Measurements from ENCODE around the gene SKI.
"Not testable (repeated sequence)": the region's sequence is repeated elsewhere in the genome, so short reads cannot be mapped to it uniquely, and the experiment has no call there.

Gene SKI

DNA sequence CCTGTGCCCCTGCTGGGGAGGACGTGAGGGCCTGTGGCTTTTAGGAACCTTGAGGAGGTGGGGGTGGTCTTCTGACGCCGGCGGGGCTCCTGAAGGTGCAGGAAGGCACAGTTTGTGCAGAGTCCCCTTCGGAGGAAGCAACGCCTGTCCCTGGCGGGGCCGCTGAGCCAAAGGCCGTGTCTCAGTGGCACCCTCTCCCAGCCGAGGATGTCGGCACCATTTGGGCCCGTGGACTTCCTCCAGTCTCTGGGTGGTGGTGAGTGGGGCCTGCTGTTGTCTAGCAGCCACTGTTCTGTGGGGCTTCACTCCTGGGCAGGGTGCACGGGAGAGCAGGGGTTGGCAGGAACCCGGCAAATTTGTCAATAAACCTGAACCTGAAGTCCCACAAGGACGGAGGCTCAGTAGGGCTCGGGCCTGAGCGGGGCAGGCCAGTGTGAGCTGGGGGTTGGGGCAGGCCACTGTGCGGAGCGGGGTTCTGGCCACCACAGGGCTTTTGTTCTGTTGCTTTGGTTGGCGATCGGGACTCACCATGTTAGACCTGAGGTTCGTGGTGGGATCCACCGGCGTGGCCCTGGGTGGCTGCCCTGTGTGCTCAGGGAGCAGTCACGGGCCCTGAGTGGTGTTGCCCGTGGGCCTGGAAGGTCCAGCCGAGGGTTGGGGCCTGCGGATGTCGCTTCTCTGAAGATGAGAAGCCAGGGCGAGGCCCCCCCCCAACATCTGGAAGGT lies 64.8 kb downstream of the SKI start:
- no peak for TF ChIP-seq ZNF274 (IDR thresholded peaks at IDR 0.05; ENCODE audit: low read depth, low read length)
- no peak overlapping the region for H3K4me3 ChIP-seq (ENCODE audit: low read length)

DNA sequence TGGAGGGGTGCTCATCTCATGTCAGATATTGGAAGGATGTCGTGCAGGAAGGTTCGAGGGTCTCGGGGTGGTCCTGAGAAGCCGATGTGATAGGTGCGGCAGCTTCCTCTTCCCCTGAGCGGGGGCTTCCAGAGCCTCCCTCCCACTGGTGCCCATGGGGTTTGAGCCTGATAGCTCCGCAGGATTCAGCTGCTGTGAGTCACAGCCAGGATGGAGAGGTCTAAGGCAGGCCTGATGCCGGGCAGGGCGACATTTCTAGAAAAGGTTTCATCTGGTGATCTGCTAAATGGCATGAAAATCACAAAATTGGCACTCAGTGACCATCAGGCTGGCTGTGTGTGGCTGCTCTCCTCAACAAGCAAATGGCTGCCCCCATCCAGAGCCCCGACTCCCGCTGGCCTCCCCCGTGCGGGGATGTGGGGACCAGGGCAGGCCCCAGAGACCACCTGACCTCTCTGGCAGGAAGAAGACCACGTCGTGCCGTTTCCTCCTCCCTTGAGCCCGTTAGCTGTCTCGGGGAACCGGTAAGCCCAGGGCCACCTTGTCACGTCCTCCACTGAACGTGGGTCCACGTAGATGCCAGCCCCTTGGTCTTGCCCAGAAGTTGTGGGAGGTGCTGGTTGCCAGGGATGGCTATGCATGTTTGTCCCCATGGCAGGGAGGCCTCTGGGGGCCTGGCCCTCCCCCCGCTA lies 66.1 kb downstream of the SKI start:
- H3K4me3 ChIP-seq (ENCODE audit: low read length), result no peak overlapping the region
- no peak for TF ChIP-seq ZNF274 (IDR thresholded peaks at IDR 0.05; ENCODE audit: low read depth, low read length)

DNA sequence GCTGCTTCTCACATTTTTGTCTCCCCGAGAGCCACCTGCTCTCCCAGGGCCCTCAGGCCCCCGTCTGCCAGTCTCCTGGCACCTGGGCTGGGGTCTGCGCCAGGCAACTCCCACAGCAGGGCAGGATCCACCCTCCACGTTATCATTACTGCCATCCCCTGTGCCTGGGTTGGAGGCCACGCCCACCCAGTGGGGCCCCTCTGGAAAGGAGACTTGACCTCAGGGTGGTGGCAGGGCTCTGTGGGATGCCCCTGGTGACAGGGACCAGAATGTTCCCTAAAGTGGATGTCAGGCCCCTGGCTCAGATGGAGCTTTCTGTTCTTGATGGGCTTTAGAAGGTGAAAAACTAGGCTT lies 66.6 kb downstream of the SKI start:
- TF ChIP-seq ZNF274 (IDR thresholded peaks at IDR 0.05; ENCODE audit: low read depth, low read length), result no peak
- no peak overlapping the region for H3K4me3 ChIP-seq (ENCODE audit: low read length)

DNA sequence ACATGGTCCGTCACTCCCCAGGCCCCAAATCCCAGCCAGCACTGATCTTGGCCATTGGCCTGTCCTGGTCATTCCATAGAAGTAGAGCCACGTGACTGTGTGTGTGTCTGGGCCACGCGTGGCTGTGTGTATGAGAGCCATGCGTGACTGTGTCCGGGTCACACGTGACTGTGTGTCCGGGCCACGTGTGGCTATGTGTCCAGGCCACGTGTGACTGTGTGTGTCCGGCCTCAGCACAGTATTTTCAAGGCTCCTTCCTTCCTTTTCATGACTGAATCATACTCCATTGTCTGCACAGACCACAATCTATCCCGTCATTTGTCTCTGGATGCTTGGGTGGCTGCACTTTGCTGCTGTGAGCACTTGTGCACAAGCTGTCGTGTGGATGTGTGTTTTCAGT lies 67.4 kb downstream of the SKI start:
- no peak overlapping the region for H3K4me3 ChIP-seq (ENCODE audit: low read length)
- TF ChIP-seq ZNF274 (IDR thresholded peaks at IDR 0.05; ENCODE audit: low read depth, low read length), result no peak

DNA sequence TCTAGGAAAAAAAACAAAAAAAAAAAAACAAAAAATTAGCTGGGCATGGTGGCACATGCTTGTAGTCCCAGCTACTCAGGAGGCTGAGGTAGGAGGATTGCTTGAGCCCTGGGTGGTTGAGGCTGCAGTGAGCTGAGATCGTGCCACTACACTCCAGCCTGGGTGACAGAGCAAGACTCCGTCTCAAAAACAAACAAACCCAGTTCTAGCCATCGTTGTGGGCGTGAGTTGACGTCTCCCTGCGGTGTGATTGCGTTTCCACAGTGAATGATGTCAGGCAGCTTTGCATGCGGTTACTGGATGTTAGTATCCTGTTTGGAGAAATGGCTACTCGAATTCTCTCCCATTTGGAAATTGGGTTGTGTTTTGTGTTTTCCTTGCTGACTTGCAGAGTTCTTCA lies 68.1 kb downstream of the SKI start:
- not testable (repeated sequence) for H3K4me3 ChIP-seq (ENCODE audit: low read length)

DNA sequence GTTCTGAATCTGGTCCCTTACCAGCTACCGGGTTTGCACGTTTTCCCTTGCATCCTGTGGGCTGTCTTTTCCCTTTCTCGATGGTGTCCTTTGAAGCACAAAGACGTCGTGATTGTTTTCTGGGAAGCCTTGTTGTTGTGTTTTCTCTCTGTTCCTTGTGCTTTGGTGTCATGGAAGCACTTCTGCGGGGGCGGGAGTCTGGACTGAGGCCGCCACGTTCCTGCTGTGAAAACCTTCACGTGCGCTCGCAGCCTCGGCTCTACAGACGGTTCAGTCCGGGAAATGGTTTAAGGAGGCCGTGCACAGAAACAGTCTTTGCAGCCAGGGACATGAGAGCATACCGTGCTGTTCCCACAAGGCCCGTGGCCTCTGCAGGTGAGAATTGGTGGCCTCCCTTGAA lies 68.5 kb downstream of the SKI start:
- TF ChIP-seq ZNF274 (IDR thresholded peaks at IDR 0.05; ENCODE audit: low read depth, low read length), result no peak
- H3K4me3 ChIP-seq (ENCODE audit: low read length), result no peak overlapping the region

DNA sequence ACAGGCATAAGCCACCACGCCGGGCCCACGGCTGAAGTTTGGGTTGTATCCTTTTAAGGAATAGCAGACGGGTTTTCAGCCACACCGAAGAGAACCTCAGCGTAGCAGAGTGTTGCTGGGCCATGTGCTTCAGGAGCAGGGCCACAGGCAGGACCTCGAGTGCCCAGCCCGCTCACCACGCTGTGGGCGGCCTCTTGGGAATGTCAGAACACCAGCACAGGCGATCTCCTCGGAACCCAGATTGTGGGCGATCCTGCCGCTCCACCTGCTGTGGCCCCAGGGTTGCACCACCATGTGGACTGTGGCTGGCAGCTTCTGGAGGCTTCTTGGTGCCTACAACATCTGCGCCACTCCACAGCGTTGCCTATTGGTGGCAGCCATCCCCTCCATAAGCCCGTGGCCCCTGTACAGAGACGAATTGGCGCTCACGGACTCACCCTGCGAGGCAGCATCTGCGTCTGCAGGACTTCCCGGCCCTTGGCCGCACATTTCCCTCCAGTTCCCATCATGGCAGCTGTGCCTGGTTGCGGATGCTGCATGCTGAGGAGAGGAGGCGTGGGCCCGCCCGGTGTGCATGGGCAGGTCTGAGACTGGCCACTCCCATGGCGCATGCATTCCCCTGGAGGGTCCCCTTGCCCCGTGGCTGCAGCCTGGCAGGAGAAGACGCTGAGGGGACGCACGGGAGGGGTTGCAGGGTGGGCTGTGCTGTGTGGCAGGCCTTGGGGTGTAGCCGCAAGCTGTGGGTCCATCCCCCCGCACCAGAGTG lies 69.3 kb downstream of the SKI start:
- H3K4me3 ChIP-seq (ENCODE audit: low read length), result no peak overlapping the region
- TF ChIP-seq ZNF274 (IDR thresholded peaks at IDR 0.05; ENCODE audit: low read depth, low read length), result no peak

DNA sequence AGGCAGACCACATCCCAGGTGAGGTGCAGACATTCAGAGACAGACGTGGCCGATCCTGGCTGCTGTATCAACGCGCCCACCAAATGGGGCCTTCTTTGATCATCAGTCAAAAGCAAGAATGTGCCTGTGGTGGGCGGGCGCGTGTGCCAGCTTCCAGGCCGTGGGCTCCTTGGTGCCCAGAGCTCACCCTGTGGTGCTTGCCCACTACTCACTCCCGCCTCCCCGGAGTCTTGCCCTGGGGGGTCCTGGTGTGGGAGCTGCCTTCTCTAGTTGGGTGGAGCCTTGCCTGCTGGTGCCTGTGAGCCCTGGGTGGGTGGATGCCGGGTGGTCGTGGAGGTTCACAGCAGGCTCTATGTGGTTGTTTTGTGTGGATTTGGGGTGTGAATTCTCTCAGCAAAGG lies 70.6 kb downstream of the SKI start:
- no peak overlapping the region for H3K4me3 ChIP-seq (ENCODE audit: low read length)
- TF ChIP-seq ZNF274 (IDR thresholded peaks at IDR 0.05; ENCODE audit: low read depth, low read length), result no peak

DNA sequence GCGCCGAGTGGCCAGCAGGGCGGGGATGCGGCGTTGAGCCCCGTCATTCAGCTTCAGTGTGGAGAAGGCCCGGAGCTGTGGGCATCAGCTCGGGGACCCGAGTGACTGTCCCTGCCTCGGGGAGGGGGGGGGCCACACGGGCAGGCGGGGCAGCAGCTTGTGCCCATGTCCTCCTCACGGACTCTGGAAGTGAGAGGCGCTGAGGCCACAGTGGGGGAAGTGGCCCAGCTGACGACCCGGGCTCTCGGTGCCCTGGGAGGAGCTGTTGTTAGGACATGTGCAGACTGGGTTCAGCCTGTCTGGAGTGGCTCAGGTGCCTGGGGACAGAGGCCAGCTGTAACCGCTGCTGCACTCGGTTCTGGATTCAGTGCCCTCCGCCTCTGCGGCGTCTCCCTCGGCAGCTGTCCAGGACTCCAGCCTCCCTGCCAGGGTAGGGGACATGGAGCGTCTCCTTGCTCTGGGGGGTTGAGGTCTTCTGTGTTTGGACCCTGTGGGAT lies 71.1 kb downstream of the SKI start:
- no peak for TF ChIP-seq ZNF274 (IDR thresholded peaks at IDR 0.05; ENCODE audit: low read depth, low read length)
- H3K4me3 ChIP-seq (ENCODE audit: low read length), result no peak overlapping the region

DNA sequence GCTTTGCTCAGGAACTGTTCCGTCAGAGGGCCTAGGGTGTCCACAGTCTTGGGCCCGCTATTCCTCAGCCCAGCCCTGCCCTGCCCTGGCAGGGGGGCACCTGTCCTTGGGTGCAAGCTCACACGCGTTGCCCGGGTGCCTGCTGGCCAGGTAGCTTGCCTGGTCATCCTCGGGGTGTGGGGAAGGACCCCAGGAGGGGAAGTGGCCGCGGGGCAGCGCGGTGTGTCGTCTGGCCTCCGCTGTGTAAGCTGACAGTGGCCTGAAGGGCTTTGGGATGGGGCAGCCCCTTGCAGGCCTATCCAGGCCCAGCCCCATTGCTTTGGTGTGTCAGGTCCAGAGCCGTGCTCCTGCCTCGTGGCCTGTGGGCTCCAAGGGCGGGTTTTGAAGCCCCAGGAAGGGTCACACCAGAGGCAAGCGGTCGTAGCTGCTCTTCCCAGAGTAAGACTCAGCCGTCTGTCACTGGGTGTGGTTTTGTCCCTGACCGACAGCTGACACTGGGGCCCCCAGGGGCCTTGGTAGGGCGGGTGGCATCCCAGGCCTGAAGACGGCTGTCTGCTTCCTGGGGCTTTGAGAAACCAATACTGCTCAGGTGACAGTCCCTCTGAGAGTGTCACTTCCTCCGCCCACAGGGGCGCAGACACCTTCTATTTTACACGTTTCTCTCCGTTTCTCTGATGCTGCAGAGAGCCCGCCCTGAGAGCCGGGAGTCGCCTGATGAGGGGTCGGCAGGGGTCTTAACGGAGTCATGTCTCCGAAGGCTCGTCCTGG lies 72.1 kb downstream of the SKI start:
- H3K4me3 ChIP-seq (ENCODE audit: low read length), result peak overlapping the region; percentile 56; the same call in 1 of the 2 replicates
- no peak for TF ChIP-seq ZNF274 (IDR thresholded peaks at IDR 0.05; ENCODE audit: low read depth, low read length)

DNA sequence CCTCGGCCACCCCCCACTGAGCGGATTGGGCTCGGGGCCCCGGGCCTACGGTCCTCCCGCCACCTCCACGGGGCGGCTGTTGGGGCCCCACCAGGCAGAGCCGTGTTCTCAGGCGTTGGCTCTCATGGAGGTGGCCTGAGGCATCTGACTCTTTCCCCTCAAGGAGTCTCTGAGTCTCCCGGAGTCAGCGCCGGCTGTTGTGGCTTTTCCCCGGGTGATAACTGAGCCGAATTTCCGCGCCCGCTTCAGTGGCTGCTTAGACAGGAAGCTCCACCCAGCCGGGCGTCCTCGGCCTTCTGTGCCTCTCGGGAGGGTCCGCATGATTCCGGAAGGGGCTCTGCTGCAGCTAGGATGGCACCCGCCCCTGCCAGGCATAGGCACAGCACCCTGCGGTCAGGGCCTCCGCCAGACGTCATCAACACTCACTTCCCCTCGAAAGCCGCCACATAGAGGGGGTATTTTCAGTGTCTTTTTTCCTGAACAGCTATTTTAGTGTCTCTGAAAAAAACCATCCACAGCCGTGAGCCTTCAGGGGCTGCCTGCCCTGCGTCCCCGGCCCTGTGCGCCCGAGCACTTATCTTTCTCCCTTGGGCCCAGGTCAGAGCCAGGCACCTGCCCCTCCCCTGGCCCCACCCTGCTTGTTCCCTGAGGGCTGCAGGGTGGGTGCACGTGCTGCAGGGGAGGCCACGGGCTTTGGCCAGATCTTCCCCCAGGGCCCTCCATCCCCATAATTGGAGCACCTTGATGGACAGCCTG lies 72.9 kb downstream of the SKI start:
- H3K4me3 ChIP-seq (ENCODE audit: low read length), result peak overlapping the region; percentile 56; the same call in 1 of the 2 replicates
- no peak for TF ChIP-seq ZNF274 (IDR thresholded peaks at IDR 0.05; ENCODE audit: low read depth, low read length)

DNA sequence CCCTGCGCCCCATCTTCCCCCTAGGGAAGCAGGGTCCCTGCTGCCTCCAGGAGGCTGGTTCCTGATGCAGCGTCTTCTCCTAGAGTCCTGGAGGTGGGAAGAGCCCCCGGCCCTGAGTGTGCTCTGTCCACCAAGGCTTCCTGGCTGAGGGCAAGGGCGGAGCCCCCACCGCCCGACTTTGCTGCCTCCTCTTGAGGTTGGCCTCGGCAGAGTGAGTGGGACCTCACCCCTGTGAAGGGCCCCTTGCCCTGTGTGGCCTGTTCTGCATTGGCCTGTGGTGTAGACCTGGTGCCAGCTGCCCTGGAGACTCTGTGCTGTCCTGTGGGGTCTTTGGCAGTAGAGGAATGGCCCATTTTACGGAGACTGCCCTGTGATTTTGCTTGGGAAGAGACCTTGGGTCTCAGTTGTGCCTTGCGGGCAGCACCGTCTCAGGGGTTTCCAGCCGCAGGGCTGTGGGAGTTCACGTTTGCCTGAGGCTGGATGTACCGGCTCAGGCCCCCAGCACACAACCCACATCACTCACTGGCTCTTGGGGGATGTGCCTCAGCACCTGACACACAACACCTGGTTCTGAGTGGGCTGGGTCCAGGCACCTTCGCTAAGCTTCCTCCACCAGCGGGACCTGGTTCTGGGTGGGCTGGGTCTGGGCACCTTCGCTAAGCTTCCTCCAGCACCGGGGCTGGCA lies 73.6 kb downstream of the SKI start:
- TF ChIP-seq ZNF274 (IDR thresholded peaks at IDR 0.05; ENCODE audit: low read depth, low read length), result no peak
- no peak overlapping the region; the same call in 1 of the 2 replicates for H3K4me3 ChIP-seq (ENCODE audit: low read length)
